ENCODE data around the gene SMYD3.

DNA sequence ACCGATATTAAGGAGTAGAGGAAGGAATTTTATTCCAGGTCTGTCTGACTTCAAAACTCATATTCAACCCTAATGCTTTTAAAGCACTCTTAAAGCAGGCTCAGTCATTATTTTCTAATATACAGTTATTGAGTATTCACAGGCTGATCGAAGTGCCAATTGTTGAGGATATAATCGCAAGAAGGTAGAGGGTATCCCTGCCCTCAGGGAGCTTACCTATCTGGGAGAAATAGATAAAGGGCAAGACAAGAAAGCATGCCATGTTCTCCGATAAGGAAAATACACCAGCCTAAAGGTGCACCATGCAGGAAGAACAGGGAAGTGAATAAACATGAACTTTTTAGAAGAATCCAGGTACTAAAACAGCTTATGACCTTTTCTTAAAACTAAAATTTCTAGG is 361.2 kb downstream of the SMYD3 start:
- TF ChIP-seq REST (IDR thresholded peaks at IDR 0.05; ENCODE audit: insufficient replicate concordance, low read depth): no peak
- no peak for TF ChIP-seq CTCF (IDR thresholded peaks at IDR 0.05; ENCODE audit: insufficient read depth, low read length)
